MM.1S (cell line): Measurements from ENCODE around the gene SLC51B.

ENCODE experiments used
- DNase-seq: peaks from one replicate; pipeline ENCODE4 v3.0.0-alpha.2; 2015
- H2AFZ ChIP-seq: fragments of 300-600 bp; sonication (generic); 2 replicates; pipeline ENCODE4 v1.6.0; 2016; ENCODE audit warnings: antibody characterized with exemption, low read length
- H3F3A ChIP-seq: fragments of 300-600 bp; sonication (generic); 2 replicates; pipeline ENCODE4 v1.6.1; 2016; ENCODE audit warnings: mild to moderate bottlenecking, antibody characterized with exemption, low read length, moderate library complexity, mixed read lengths; ENCODE audit not compliant: insufficient read depth
- H3K27ac ChIP-seq: fragments of 300-600 bp; sonication (generic); 2 replicates; pipeline ENCODE4 v1.5.1; 2016; ENCODE audit warnings: mild to moderate bottlenecking, low read length
- H3K27me3 ChIP-seq: fragments of 300-600 bp; sonication (generic); replicated peaks from 2 replicates; pipeline ENCODE4 v1.6.0; 2016; ENCODE audit warnings: low read length; ENCODE audit not compliant: insufficient read depth
- H3K36me3 ChIP-seq: fragments of 300-600 bp; sonication (generic); replicated peaks from 2 replicates; pipeline ENCODE4 v1.6.1; 2016; ENCODE audit warnings: mild to moderate bottlenecking, low read length, mixed read lengths; ENCODE audit not compliant: insufficient read depth
- H3K4me1 ChIP-seq: fragments of 300-600 bp; sonication (generic); 2 replicates; pipeline ENCODE4 v1.6.1; 2016; ENCODE audit warnings: low read length, mixed read lengths
- H3K4me2 ChIP-seq: fragments of 300-600 bp; sonication (generic); 2 replicates; pipeline ENCODE4 v1.6.0; 2016; ENCODE audit warnings: low read depth, low read length
- H3K4me3 ChIP-seq: fragments of 300-600 bp; sonication (generic); 2 replicates; pipeline ENCODE4 v1.5.1; 2016; ENCODE audit warnings: low read length, mixed read lengths
- H3K79me2 ChIP-seq: fragments of 300-600 bp; sonication (generic); 2 replicates; pipeline ENCODE4 v1.6.1; 2016; ENCODE audit warnings: mixed run types, low read length, mixed read lengths
- H3K9ac ChIP-seq: fragments of 300-600 bp; sonication (generic); 2 replicates; pipeline ENCODE4 v1.6.1; 2016; ENCODE audit warnings: low read length, mixed read lengths
- H3K9me2 ChIP-seq: fragments of 300-600 bp; sonication (generic); replicated peaks from 2 replicates; pipeline ENCODE4 v1.6.1; 2016; ENCODE audit warnings: mild to moderate bottlenecking, low read length, mixed read lengths; ENCODE audit not compliant: insufficient read depth
- H3K9me3 ChIP-seq: fragments of 300-600 bp; sonication (generic); replicated peaks from 2 replicates; pipeline ENCODE4 v1.6.1; 2016; ENCODE audit warnings: mild to moderate bottlenecking, low read length, mixed read lengths; ENCODE audit not compliant: insufficient read depth
- H4K20me1 ChIP-seq: fragments of 300-600 bp; sonication (generic); 2 replicates; pipeline ENCODE4 v1.6.1; 2016; ENCODE audit warnings: mild to moderate bottlenecking, low read length, moderate library complexity, mixed read lengths; ENCODE audit not compliant: insufficient read depth
- EZH2 ChIP-seq: fragments of 300-600 bp; sonication (generic); optimal IDR thresholded peaks from 2 replicates; pipeline ENCODE3; 2017; ENCODE audit warnings: low read depth, mild to moderate bottlenecking, antibody characterized with exemption, low read length, mixed read lengths
- EZH2phosphoT487 ChIP-seq: fragments of 300-600 bp; sonication (generic); IDR thresholded peaks from 2 replicates; pipeline ENCODE4 v1.6.1; 2018; ENCODE audit warnings: antibody characterized with exemption, low read length
- TF ChIP-seq, protein P1 (sequence below): fragments of 300-600 bp; sonication (generic); IDR thresholded peaks from 2 replicates; pipeline ENCODE4 v1.5.1; 2016; ENCODE audit warnings: antibody characterized with exemption, low read length, mixed read lengths

The SLC51B gene

GRCh38 chr15:65062061-65062460 lies 16.9 kb downstream of the SLC51B start:
- H3K36me3 ChIP-seq: no peaks in the 10 kb centered on the region
- H3K9me2 ChIP-seq: no peaks in the 10 kb centered on the region
- H3K9ac ChIP-seq: no peak overlapping the region
- no peak overlapping the region for H2AFZ ChIP-seq
- H3K4me2 ChIP-seq: no peak overlapping the region
- no peak overlapping the region for H3K4me3 ChIP-seq
- H4K20me1 ChIP-seq: no peaks in the 10 kb centered on the region
- H3K27ac ChIP-seq: no peak overlapping the region
- peaks cover 19% of the 10 kb centered on the region for H3K27me3 ChIP-seq
- no peaks in the 10 kb centered on the region for H3F3A ChIP-seq
- no peaks in the 10 kb centered on the region for H3K79me2 ChIP-seq
- H3K4me1 ChIP-seq: no peaks in the 10 kb centered on the region
- DNase-seq: no peak
- TF ChIP-seq EZH2 (no peak), EZH2phosphoT487 (no peak)
- TF ChIP-seq, protein P1, sequence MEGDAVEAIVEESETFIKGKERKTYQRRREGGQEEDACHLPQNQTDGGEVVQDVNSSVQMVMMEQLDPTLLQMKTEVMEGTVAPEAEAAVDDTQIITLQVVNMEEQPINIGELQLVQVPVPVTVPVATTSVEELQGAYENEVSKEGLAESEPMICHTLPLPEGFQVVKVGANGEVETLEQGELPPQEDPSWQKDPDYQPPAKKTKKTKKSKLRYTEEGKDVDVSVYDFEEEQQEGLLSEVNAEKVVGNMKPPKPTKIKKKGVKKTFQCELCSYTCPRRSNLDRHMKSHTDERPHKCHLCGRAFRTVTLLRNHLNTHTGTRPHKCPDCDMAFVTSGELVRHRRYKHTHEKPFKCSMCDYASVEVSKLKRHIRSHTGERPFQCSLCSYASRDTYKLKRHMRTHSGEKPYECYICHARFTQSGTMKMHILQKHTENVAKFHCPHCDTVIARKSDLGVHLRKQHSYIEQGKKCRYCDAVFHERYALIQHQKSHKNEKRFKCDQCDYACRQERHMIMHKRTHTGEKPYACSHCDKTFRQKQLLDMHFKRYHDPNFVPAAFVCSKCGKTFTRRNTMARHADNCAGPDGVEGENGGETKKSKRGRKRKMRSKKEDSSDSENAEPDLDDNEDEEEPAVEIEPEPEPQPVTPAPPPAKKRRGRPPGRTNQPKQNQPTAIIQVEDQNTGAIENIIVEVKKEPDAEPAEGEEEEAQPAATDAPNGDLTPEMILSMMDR: no peak
- H3K9me3 ChIP-seq: no peaks in the 10 kb centered on the region

- no peak overlapping the region for H3K4me3 ChIP-seq
- no peaks in the 10 kb centered on the region for H3K9me3 ChIP-seq
- H3K79me2 ChIP-seq: no peaks in the 10 kb centered on the region
- peaks cover 20% of the 10 kb centered on the region for H3K27me3 ChIP-seq
- H3K4me2 ChIP-seq: no peak overlapping the region
- no peak for DNase-seq
- H4K20me1 ChIP-seq: no peaks in the 10 kb centered on the region
- H3K36me3 ChIP-seq: no peaks in the 10 kb centered on the region
- H3F3A ChIP-seq: no peaks in the 10 kb centered on the region
- no peak overlapping the region for H3K9ac ChIP-seq
- no peak for TF ChIP-seq EZH2
- TF ChIP-seq EZH2phosphoT487: no peak
- TF ChIP-seq, protein P1: no peak
- H3K27ac ChIP-seq: no peak overlapping the region
- H3K4me1 ChIP-seq: no peaks in the 10 kb centered on the region
- no peaks in the 10 kb centered on the region for H3K9me2 ChIP-seq
- H2AFZ ChIP-seq: no peak overlapping the region
Measured at GRCh38 chr15:65062726-65063125, 17.5 kb downstream of the SLC51B start.

DNA sequence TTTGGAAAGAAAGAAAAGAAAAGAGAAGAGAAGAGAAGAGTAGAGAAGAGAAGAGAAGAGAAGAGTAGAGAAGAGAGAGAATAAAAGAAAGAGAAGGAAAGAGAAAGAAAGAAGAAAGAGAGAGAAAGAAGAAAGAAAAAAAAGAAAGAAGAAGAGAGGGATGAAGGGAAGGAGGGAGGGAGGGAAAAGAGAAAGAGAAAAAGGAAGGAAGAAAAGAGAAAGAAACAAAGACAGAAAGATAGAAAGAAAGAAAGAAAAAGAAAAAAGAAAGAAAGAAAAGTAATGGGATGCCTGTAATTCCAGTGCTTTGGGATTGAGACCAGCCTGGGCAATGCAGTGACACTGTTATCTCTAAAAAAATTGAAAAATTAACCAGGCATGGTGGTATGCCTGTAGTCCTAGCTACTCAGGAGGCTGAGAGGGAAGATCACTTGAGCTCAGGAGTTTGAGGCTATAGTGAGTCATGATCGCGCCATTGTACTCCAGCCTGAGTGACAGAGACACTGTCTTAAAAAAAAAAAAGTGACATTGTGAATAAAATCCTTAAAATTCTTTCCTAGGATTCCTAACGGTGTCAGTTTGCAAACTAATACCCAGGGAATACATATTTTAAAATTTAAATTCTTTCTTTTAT lies 20.9 kb downstream of the SLC51B start:
- Histone ChIP-seq H3F3A (no peaks in the 10 kb centered on the region), H3K27me3 (peaks cover 20% of the 10 kb centered on the region), H3K4me2 (no peak overlapping the region), H3K9me2 (no peaks in the 10 kb centered on the region), H3K4me3 (no peak overlapping the region), H4K20me1 (no peaks in the 10 kb centered on the region), H3K9ac (no peak overlapping the region), H2AFZ (no peak overlapping the region), H3K79me2 (no peaks in the 10 kb centered on the region), H3K9me3 (no peaks in the 10 kb centered on the region), H3K4me1 (no peaks in the 10 kb centered on the region), H3K27ac (no peak overlapping the region), H3K36me3 (no peaks in the 10 kb centered on the region)
- no peak for DNase-seq
- TF ChIP-seq, protein P1: no peak
- TF ChIP-seq EZH2phosphoT487 (no peak), EZH2 (no peak)
